ENCODE data around the gene LRRC23. TPM values are rescaled to one million over a fixed set of nuclear protein-coding genes. Genes with fewer than 3 reads are reported as not detected.
A peak's percentile ranks its signal among the peaks of the same experiment; 100 is the strongest.

The LRRC23 gene
- polyA plus RNA-seq, 1 donor from 2014 or later, result 20.5 TPM

- Histone ChIP-seq H3K9me2 (ENCODE audit: insufficient read depth, low read length) (no peaks in the 10 kb centered on the region), H4K20me1 (ENCODE audit: insufficient read depth) (no peaks in the 10 kb centered on the region), H3K79me2 (replicated peaks; ENCODE audit: insufficient read depth, low read length) (no peaks in the 10 kb centered on the region), H3K9ac (ENCODE audit: low read length) (no peak overlapping the region), H2AFZ (ENCODE audit: low read depth, low read length) (no peak overlapping the region), H3K4me3 (ENCODE audit: low read length) (no peak overlapping the region), H3K9me3 (ENCODE audit: low read length) (no peaks in the 10 kb centered on the region), H3F3A (ENCODE audit: insufficient read depth, low read length, poor library complexity, severe bottlenecking) (peaks cover 7% of the 10 kb centered on the region), H3K27ac (ENCODE audit: low read length) (peak overlapping the region; percentile 8), H3K4me2 (ENCODE audit: low read length) (no peak overlapping the region), H3K27me3 (ENCODE audit: insufficient read depth, low read depth, low read length) (no peaks in the 10 kb centered on the region), H3K36me3 (ENCODE audit: insufficient read depth, low read length) (no peaks in the 10 kb centered on the region)
- TF ChIP-seq EP300 (conservative IDR thresholded peaks at IDR 0.05; ENCODE audit: poor library complexity, severe bottlenecking), result no peak
- TF ChIP-seq RAD21 (conservative IDR thresholded peaks at IDR 0.05), result no peak
- no peak for TF ChIP-seq CTCF (IDR thresholded peaks at IDR 0.05; ENCODE audit: poor library complexity, severe bottlenecking)
- no peak for TF ChIP-seq MXI1 (conservative IDR thresholded peaks at IDR 0.05; ENCODE audit: poor library complexity, severe bottlenecking)
- TF ChIP-seq TAF1 (IDR thresholded peaks at IDR 0.05; ENCODE audit: low read depth), result no peak
- TF ChIP-seq EZH2 (IDR thresholded peaks at IDR 0.05; ENCODE audit: borderline replicate concordance, insufficient read depth, low read length, poor library complexity, severe bottlenecking), result no peak
- no peak for TF ChIP-seq SMC3 (conservative IDR thresholded peaks at IDR 0.05; ENCODE audit: poor library complexity)
- TF ChIP-seq POLR2AphosphoS5 (IDR thresholded peaks at IDR 0.05), result no peak
- no peak for TF ChIP-seq REST (IDR thresholded peaks at IDR 0.05; ENCODE audit: borderline replicate concordance)
These were observed 37.7 kb downstream of the LRRC23 start for GRCh38 chr12:6942331-6942665.

GRCh38 chr12:6943389-6943721, 38.7 kb downstream of the LRRC23 start:
- no peaks in the 10 kb centered on the region for H3K9me3 ChIP-seq (ENCODE audit: low read length)
- H3K9ac ChIP-seq (ENCODE audit: low read length), result peak overlapping the region; percentile 92
- H3K27me3 ChIP-seq (ENCODE audit: insufficient read depth, low read depth, low read length), result no peaks in the 10 kb centered on the region
- no peaks in the 10 kb centered on the region for H3K36me3 ChIP-seq (ENCODE audit: insufficient read depth, low read length)
- H3K9me2 ChIP-seq (ENCODE audit: insufficient read depth, low read length), result no peaks in the 10 kb centered on the region
- TF ChIP-seq POLR2AphosphoS5 (IDR thresholded peaks at IDR 0.05), result no peak
- TF ChIP-seq EP300 (conservative IDR thresholded peaks at IDR 0.05; ENCODE audit: poor library complexity, severe bottlenecking), result peak; percentile 26
- peak overlapping the region; percentile 83 for H3K4me3 ChIP-seq (ENCODE audit: low read length)
- H3K27ac ChIP-seq (ENCODE audit: low read length), result peak overlapping the region; percentile 94
- H3F3A ChIP-seq (ENCODE audit: insufficient read depth, low read length, poor library complexity, severe bottlenecking), result peaks cover 6% of the 10 kb centered on the region
- peak overlapping the region; percentile 52 for H3K4me2 ChIP-seq (ENCODE audit: low read length)
- no peaks in the 10 kb centered on the region for H4K20me1 ChIP-seq (ENCODE audit: insufficient read depth)
- H2AFZ ChIP-seq (ENCODE audit: low read depth, low read length), result no peak overlapping the region
- H3K79me2 ChIP-seq (replicated peaks; ENCODE audit: insufficient read depth, low read length), result no peaks in the 10 kb centered on the region

All from neural cell (in vitro differentiated cells).